Parathyroid adenoma (tissue), 2 donors: ENCODE measurements around the gene RECQL5.

Experiments
- H2AFZ ChIP-seq: fragments of 300-600 bp; sonication (generic); one replicate; pipeline ENCODE4 v1.7.0; 2017; ENCODE audit warnings: antibody characterized with exemption, mild to moderate bottlenecking
- H3K27ac ChIP-seq: fragments of 300-600 bp; sonication (generic); one replicate; pipeline ENCODE4 v1.7.0; 2017
- H3K27me3 ChIP-seq: fragments of 300-600 bp; sonication (generic); one replicate; pipeline ENCODE4 v1.7.0; 2017; ENCODE audit warnings: low read length; ENCODE audit not compliant: control insufficient read depth, insufficient read depth
- H3K36me3 ChIP-seq: fragments of 300-600 bp; sonication (generic); one replicate; pipeline ENCODE4 v1.7.0; 2017; ENCODE audit warnings: low read length; ENCODE audit not compliant: control insufficient read depth, insufficient read depth
- H3K4me1 ChIP-seq: fragments of 300-600 bp; sonication (generic); one replicate; pipeline ENCODE4 v1.7.0; 2017; ENCODE audit warnings: control low read depth
- H3K4me2 ChIP-seq: fragments of 300-600 bp; sonication (generic); one replicate; pipeline ENCODE4 v1.7.0; 2017; ENCODE audit warnings: low read length
- H3K4me3 ChIP-seq: fragments of 300-600 bp; sonication (generic); one replicate; pipeline ENCODE4 v1.7.0; 2017; ENCODE audit warnings: low read depth, low read length
- H3K79me2 ChIP-seq: fragments of 300-600 bp; sonication (generic); one replicate; pipeline ENCODE4 v1.7.0; 2017; ENCODE audit warnings: control low read depth
- H3K9ac ChIP-seq: fragments of 300-600 bp; sonication (generic); one replicate; pipeline ENCODE4 v1.7.0; 2017; ENCODE audit warnings: mild to moderate bottlenecking
- H3K9me3 ChIP-seq: fragments of 300-600 bp; sonication (generic); one replicate; pipeline ENCODE4 v1.7.0; 2017; ENCODE audit warnings: low read length; ENCODE audit not compliant: control insufficient read depth
- TF ChIP-seq, protein P1 (sequence below): fragments of 300-600 bp; sonication (generic); IDR thresholded peaks from one replicate; pipeline ENCODE4 v1.7.0; 2017; ENCODE audit warnings: antibody characterized with exemption, mild to moderate bottlenecking
- donor health status: primary hyperparathyroidism.

The RECQL5 gene

DNA sequence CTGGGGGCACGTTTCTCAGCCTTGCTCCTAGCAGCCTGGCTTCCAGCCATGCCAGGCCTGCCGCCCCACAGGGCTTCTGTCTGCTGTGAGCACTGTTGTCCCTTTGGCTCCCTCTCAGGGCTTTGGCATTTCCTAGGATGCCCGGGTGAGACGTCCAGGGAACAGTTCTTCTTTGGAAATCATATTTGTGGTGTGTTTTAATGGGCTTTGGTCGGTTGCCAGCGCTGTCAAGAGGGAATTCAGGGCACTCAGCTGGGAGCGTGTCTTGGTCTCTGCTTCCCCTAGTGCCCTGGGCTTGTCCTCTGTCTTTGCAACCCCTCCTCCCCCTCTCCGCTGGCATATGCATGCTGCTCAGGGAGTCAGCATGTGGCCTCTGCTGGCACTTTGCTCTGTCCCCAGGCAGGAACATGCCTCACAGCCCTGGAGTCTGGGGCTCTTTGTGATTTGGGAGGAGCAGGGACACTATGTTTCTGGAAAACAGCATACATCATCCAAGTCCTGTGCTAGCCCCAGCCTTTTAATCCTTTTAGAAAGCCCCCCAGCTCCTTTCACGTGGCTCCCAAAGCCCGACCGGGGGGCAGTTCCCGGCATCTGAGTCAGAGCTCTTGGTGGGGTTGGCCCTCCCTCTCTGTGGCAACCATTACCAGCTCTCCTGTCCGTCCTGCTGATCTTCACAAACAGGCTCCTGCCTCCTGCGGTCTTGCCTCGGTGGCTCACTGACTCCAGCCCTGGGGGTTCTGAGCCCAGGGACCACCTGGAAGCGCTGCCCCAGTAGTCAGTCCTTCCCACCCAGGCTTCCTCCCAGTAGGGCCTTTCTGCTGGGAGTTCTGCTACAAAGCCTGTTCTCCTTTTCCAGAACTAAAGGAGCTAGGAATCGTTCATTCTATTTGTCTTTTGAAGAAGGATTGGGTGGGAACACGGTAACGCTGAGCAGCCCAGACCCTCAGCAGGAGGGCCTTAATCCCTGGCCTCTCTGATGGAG lies 26.8 kb upstream of the RECQL5 start:
- Histone ChIP-seq H3K27ac (no peak overlapping the region), H3K9ac (no peak overlapping the region), H3K36me3 (no peaks in the 10 kb centered on the region)

DNA sequence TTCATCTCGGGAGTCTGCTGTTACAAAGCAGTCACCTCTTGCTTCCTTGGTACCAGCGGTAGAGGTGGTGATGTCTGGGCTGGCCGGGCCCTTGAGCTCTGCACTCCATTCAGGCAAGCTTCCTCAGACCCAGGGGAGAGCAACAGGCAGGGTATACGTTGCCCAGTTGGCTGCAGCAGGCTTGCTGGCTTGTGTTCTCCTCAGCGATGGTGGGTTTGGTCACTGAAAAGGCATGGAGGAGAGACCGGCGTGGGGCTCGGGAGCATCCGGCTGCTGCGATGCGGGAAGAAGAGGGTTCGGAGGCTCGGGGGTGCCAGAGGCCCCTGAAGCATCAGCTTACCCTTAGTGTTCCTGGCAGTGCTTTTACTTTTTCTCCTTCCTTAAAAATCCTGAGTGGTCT lies 26.0 kb upstream of the RECQL5 start:
- Histone ChIP-seq H3K4me3 (no peak overlapping the region), H3K27ac (no peak overlapping the region), H3K4me1 (no peaks in the 10 kb centered on the region), H2AFZ (no peak overlapping the region), H3K36me3 (no peaks in the 10 kb centered on the region), H3K9ac (no peak overlapping the region), H3K9me3 (no peaks in the 10 kb centered on the region), H3K27me3 (no peaks in the 10 kb centered on the region), H3K4me2 (no peak overlapping the region), H3K79me2 (peaks cover 61% of the 10 kb centered on the region)
- TF ChIP-seq, protein P1, sequence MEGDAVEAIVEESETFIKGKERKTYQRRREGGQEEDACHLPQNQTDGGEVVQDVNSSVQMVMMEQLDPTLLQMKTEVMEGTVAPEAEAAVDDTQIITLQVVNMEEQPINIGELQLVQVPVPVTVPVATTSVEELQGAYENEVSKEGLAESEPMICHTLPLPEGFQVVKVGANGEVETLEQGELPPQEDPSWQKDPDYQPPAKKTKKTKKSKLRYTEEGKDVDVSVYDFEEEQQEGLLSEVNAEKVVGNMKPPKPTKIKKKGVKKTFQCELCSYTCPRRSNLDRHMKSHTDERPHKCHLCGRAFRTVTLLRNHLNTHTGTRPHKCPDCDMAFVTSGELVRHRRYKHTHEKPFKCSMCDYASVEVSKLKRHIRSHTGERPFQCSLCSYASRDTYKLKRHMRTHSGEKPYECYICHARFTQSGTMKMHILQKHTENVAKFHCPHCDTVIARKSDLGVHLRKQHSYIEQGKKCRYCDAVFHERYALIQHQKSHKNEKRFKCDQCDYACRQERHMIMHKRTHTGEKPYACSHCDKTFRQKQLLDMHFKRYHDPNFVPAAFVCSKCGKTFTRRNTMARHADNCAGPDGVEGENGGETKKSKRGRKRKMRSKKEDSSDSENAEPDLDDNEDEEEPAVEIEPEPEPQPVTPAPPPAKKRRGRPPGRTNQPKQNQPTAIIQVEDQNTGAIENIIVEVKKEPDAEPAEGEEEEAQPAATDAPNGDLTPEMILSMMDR: no peak

More for the DNA sequence above, 26.8 kb upstream of the RECQL5 start:
- Histone ChIP-seq H3K9me3 (no peaks in the 10 kb centered on the region), H3K4me3 (no peak overlapping the region), H3K79me2 (peaks cover 53% of the 10 kb centered on the region), H3K4me1 (no peaks in the 10 kb centered on the region), H3K27me3 (no peaks in the 10 kb centered on the region), H3K4me2 (no peak overlapping the region), H2AFZ (no peak overlapping the region)
- TF ChIP-seq, protein P1: no peak

DNA sequence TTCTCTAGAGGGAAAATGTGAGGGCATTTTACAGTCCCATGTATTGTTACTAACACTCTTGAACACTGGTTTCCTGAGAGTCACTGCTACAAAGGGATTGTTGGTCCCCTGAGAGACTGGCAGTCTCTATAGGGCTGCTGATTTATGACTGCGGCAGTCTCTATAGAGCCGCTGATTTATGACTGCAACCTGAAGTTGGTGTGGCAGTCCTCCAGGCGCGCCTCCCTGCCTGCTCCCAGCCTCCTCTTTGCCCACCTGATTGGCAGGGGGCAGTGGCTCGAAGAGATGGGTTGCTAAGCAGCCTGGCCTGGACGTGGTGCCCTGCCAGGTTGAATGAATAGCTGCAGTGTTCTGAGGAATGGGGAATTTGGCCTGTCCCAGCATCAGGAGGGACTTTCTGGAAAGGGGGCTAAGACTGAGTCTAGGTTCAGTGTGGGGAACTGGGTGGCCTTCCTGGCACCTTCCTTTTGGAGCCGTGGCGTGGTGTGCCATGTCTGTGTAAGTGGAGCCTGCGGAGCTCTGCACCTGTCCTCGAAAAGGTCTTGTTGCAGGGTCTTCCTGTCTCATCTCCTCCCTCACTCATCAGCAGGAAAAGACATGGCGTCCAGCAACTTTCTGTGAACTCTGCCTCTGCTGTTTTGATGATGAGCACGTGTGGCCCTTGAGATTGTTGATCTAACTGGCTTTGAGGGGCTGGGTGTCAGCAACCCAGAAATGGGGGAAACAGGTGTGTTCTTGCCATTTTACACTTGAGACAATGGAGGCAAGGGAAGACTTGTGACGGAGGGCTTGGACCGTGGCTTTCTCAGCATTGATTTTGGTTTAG lies 25.1 kb upstream of the RECQL5 start:
- no peak overlapping the region for H3K4me3 ChIP-seq
- H3K9me3 ChIP-seq: no peaks in the 10 kb centered on the region
- no peak overlapping the region for H3K4me2 ChIP-seq
- no peaks in the 10 kb centered on the region for H3K36me3 ChIP-seq
- TF ChIP-seq, protein P1: no peak
- no peak overlapping the region for H3K27ac ChIP-seq
- H3K79me2 ChIP-seq: peaks cover 69% of the 10 kb centered on the region
- H3K27me3 ChIP-seq: no peaks in the 10 kb centered on the region
- no peak overlapping the region for H2AFZ ChIP-seq
- H3K4me1 ChIP-seq: no peaks in the 10 kb centered on the region
- H3K9ac ChIP-seq: no peak overlapping the region

DNA sequence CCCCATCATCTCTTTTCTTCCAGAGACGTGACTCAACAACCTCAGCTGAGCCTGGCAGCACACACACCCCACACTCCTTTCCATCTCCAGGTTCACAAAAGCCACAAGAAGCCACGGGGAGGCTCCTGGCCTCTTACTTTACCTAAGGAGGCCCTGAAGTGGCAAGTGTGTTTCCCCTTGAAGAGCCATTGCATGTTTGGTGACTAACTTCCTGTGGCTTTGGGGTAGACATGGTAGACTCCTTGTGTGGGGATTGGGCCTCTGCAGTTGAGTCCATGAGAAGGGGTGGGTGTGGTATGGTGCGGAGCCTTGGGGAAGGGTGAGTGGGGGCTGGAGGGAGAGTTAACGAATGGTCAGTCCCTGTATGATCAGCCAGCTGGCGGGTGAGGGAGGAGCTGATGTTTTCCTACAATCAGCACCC lies 24.4 kb upstream of the RECQL5 start:
- H3K36me3 ChIP-seq: no peaks in the 10 kb centered on the region

More for the DNA sequence above, 24.4 kb upstream of the RECQL5 start:
- Histone ChIP-seq H3K27ac (no peak overlapping the region), H3K9me3 (no peaks in the 10 kb centered on the region), H3K27me3 (no peaks in the 10 kb centered on the region), H3K79me2 (peaks cover 73% of the 10 kb centered on the region), H2AFZ (no peak overlapping the region), H3K9ac (no peak overlapping the region), H3K4me1 (peaks cover 2% of the 10 kb centered on the region), H3K4me3 (no peak overlapping the region), H3K4me2 (no peak overlapping the region)
- TF ChIP-seq, protein P1: no peak
